HCT116 (cell line): ENCODE measurements around the gene TSC22D3. TPM values are rescaled to one million over a fixed set of nuclear protein-coding genes. Genes with fewer than 3 reads are reported as not detected.

ENCODE experiments used
- ATAC-seq: fragments of 200-7000 bp; cut with Tn5 transposase; 2 replicates; pipeline ENCODE4 v1.9.1; 2020; ENCODE audit warnings: mild to moderate bottlenecking, moderate library complexity
- BruUV-seq: library from RNA; stranded (reverse); fragments of 400-500 nt; replicated peaks from 2 replicates; lab custom pipeline; 2021; lab: Mats Ljungman, UMichigan
- CTCF ChIA-PET: fragments of 300-600 bp; sonication (Branson Sonifier 250); formaldehyde crosslinking; loops from one replicate; lab custom pipeline; 2021; ENCODE audit warnings: antibody characterized with exemption; lab: Charles Lee
- POLR2A ChIA-PET: fragments of 300-600, 350-600 bp; sonication (Branson Sonifier 250); formaldehyde crosslinking; loops from one replicate; lab custom pipeline; 2021; ENCODE audit warnings: antibody characterized with exemption; lab: Charles Lee
- RAD21 ChIA-PET, 2 experiments: fragments of 300-600 bp; sonication (Branson Sonifier 250); formaldehyde crosslinking; loops; one replicate each; lab custom pipeline; 2023; ENCODE audit warnings: low total read pairs in 2 of 2; ENCODE audit not compliant: uncharacterized antibody in 2 of 2, unreplicated experiment in 2 of 2, low non-redundant PET in 1 of 2; lab: Charles Lee
- DNase-seq: peaks from one replicate; pipeline ENCODE4 v3.0.0-alpha.2; 2010; ENCODE audit warnings: low read depth, low spot score
- H2AFZ ChIP-seq: fragments of 200-600 bp; shearing (Covaris generic), sonication (generic); 2 replicates; pipeline ENCODE4 v1.6.1; 2017; ENCODE audit warnings: low read depth, mixed run types, mixed read lengths, antibody characterized with exemption, low read length; ENCODE audit not compliant: poor library complexity, severe bottlenecking
- H3K27ac ChIP-seq: 2 replicates; pipeline ENCODE4 v1.5.1; 2012; ENCODE audit warnings: low read depth, low read length
- H3K27me3 ChIP-seq: fragments of 200-600 bp; sonication (generic); 2 replicates; pipeline ENCODE4 v1.6.1; 2016; ENCODE audit warnings: mixed run types, low read length, mixed read lengths; ENCODE audit not compliant: insufficient read depth
- H3K36me3 ChIP-seq, 2 experiments: fragments of 200-500 bp in 1 of 2; fragments of 200-600 bp in 1 of 2; sonication (Bioruptor generic) in 1 of 2; sonication (generic) in 1 of 2; 2 replicates each; pipeline versions ENCODE4 v1.5.1 to v1.6.1; 2014 to 2016; ENCODE audit warnings: low read length in 2 of 2, inconsistent platforms in 1 of 2, mixed read lengths in 1 of 2, mixed run types in 1 of 2; ENCODE audit not compliant: insufficient read depth in 2 of 2, control insufficient read depth in 1 of 2
- H3K4me1 ChIP-seq, 2 experiments: fragments of 200-600 bp in 1 of 2; sonication (generic) in 1 of 2; 2 replicates each; pipeline versions ENCODE4 v1.5.1 to v1.6.1; 2012 to 2017; ENCODE audit warnings: low read length in 2 of 2, inconsistent platforms in 1 of 2, mild to moderate bottlenecking in 1 of 2, mixed read lengths in 1 of 2, mixed run types in 1 of 2, moderate library complexity in 1 of 2; ENCODE audit not compliant: insufficient read depth in 2 of 2, control insufficient read depth in 1 of 2
- H3K4me2 ChIP-seq: fragments of 200-600 bp; sonication (generic); 2 replicates; pipeline ENCODE4 v1.6.1; 2017; ENCODE audit warnings: mixed run types, low read length, mixed read lengths
- H3K4me3 ChIP-seq, 2 experiments: fragments of 200-600 bp in 1 of 2; sonication (generic) in 1 of 2; replicated peaks in 1 of 2; 2 replicates each; pipeline ENCODE4 v1.5.1; 2011 to 2016; ENCODE audit warnings: low read length in 2 of 2, control low read depth in 1 of 2, low read depth in 1 of 2, mild to moderate bottlenecking in 1 of 2, mixed read lengths in 1 of 2, mixed run types in 1 of 2
- H3K79me2 ChIP-seq: fragments of 200-600 bp; sonication (generic); 2 replicates; pipeline ENCODE4 v1.6.1; 2017; ENCODE audit warnings: mild to moderate bottlenecking, mixed run types, low read length, moderate library complexity, mixed read lengths; ENCODE audit not compliant: insufficient read depth
- H3K9ac ChIP-seq: fragments of 200-600 bp; sonication (generic); 2 replicates; pipeline ENCODE4 v1.6.1; 2016; ENCODE audit warnings: low read length, mixed read lengths
- H3K9me2 ChIP-seq: fragments of 200-600 bp; sonication (generic), shearing (Covaris generic); 2 replicates; pipeline ENCODE4 v1.6.1; 2017; ENCODE audit warnings: mixed run types, mild to moderate bottlenecking, moderate library complexity; ENCODE audit not compliant: insufficient read depth
- H3K9me3 ChIP-seq, 2 experiments: fragments of 200-500 bp in 1 of 2; fragments of 200-600 bp in 1 of 2; sonication (Bioruptor generic) in 1 of 2; sonication (generic) in 1 of 2; 2 replicates each; pipeline ENCODE4 v1.6.1; 2014 to 2017; ENCODE audit warnings: low read length in 2 of 2, mixed read lengths in 2 of 2, inconsistent platforms in 1 of 2, low read depth in 1 of 2, mild to moderate bottlenecking in 1 of 2, mixed run types in 1 of 2, moderate library complexity in 1 of 2; ENCODE audit not compliant: control insufficient read depth in 1 of 2, insufficient read depth in 1 of 2
- H4K20me1 ChIP-seq: fragments of 200-600 bp; sonication (generic), shearing (Covaris generic); 2 replicates; pipeline ENCODE4 v1.6.1; 2017; ENCODE audit warnings: mixed run types, mild to moderate bottlenecking, moderate library complexity; ENCODE audit not compliant: insufficient read depth
- CEBPB ChIP-seq: IDR thresholded peaks from 2 replicates; pipeline ENCODE4 v1.6.1; 2012; ENCODE audit warnings: low read depth
- EGR1 ChIP-seq: IDR thresholded peaks from 2 replicates; pipeline ENCODE4 v1.6.1; 2012; ENCODE audit warnings: low read depth
- EZH2 ChIP-seq: fragments of 200-600 bp; sonication (generic); IDR thresholded peaks from 2 replicates; pipeline ENCODE4 v1.6.1; 2017; ENCODE audit warnings: antibody characterized with exemption, mixed run types
- JUND ChIP-seq: IDR thresholded peaks from 2 replicates; pipeline ENCODE4 v1.6.1; 2012
- SIN3A ChIP-seq: IDR thresholded peaks from 2 replicates; pipeline ENCODE4 v1.6.1; 2012; ENCODE audit warnings: low read depth
- SP1 ChIP-seq: IDR thresholded peaks from 2 replicates; pipeline ENCODE4 v1.6.1; 2012; ENCODE audit warnings: low read depth
- SRF ChIP-seq: IDR thresholded peaks from 2 replicates; pipeline ENCODE4 v1.6.1; 2012; ENCODE audit warnings: low read depth
- TCF7L2 ChIP-seq: IDR thresholded peaks from 2 replicates; pipeline ENCODE4 v1.7.0; 2011; ENCODE audit warnings: borderline replicate concordance, inconsistent platforms; ENCODE audit not compliant: insufficient read depth, insufficient read length; ENCODE audit errors: extremely low read depth
- YY1 ChIP-seq: IDR thresholded peaks from 2 replicates; pipeline ENCODE4 v1.6.1; 2011; ENCODE audit warnings: low read length, low read depth, moderate library complexity, mild to moderate bottlenecking; ENCODE audit not compliant: insufficient replicate concordance; ENCODE audit errors: extremely low read depth
- ZFX ChIP-seq: fragments of 450-650 bp; IDR thresholded peaks from 2 replicates; pipeline ENCODE4 v1.6.1; 2017
- intact Hi-C: fragments of 100-400 bp; cut with micrococcal nuclease; formaldehyde crosslinking; loops from 2 replicates; pipeline ENCODE4 v1.10.0; 2022
- total RNA-seq: library from RNA; stranded (reverse); gene quantifications from one replicate; pipeline ENCODE4 v1.2.1, GENCODE V29; 2021; ENCODE audit not compliant: unreplicated experiment
- TF ChIP-seq, protein P1 (sequence below): IDR thresholded peaks from 2 replicates; pipeline ENCODE4 v1.6.1; 2011; ENCODE audit warnings: mild to moderate bottlenecking, low read length, moderate library complexity; ENCODE audit not compliant: insufficient replicate concordance; ENCODE audit errors: extremely low read depth

Gene TSC22D3
- total RNA-seq, 1 experiment from 2014 or later = 24.6 TPM

DNA sequence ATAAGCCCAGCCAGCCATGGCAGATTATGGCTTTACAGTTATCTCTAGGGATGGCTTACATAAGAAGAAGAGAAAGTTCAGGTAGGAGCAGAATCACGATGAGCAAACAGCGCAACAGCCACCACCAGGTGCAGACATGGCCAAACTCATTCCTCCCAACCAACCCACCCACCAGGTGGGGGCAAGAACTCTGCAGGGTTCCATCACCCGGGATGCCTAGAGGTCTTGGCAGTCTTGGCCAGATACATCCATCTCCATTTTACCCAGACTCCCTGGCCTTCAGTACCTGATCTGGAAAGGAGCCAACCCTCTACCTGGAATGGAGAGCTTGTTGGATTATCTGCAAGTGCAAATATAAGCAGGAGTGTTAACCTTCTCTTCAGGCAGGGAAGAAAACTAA is 7.5 kb downstream of the TSC22D3 start:
- H3K27ac ChIP-seq = no peak overlapping the region
- no peaks in the 10 kb centered on the region for H4K20me1 ChIP-seq
- DNase-seq = no peak
- no peaks in the 10 kb centered on the region for H3K4me1 ChIP-seq
- no peaks in the 10 kb centered on the region for H3K27me3 ChIP-seq
- H3K36me3 ChIP-seq = no peaks in the 10 kb centered on the region
- no peaks in the 10 kb centered on the region for H3K79me2 ChIP-seq
- POLR2A ChIA-PET = no interaction called here
- no peak overlapping the region for H3K4me2 ChIP-seq
- H3K9ac ChIP-seq = no peak overlapping the region
- intact Hi-C loops = no loop called here
- RAD21 ChIA-PET = no interaction called here
- no peak overlapping the region for H3K4me3 ChIP-seq
- CTCF ChIA-PET = no interaction called here
- H3K9me2 ChIP-seq = no peaks in the 10 kb centered on the region
- no peak for TF ChIP-seq SRF
- no peak for TF ChIP-seq SP1
- no peak for TF ChIP-seq SIN3A
- TF ChIP-seq ZFX = no peak
- no peak for TF ChIP-seq CEBPB
- no peak for TF ChIP-seq EZH2
- no peak for TF ChIP-seq TCF7L2
- TF ChIP-seq JUND = no peak
- TF ChIP-seq, protein P1, sequence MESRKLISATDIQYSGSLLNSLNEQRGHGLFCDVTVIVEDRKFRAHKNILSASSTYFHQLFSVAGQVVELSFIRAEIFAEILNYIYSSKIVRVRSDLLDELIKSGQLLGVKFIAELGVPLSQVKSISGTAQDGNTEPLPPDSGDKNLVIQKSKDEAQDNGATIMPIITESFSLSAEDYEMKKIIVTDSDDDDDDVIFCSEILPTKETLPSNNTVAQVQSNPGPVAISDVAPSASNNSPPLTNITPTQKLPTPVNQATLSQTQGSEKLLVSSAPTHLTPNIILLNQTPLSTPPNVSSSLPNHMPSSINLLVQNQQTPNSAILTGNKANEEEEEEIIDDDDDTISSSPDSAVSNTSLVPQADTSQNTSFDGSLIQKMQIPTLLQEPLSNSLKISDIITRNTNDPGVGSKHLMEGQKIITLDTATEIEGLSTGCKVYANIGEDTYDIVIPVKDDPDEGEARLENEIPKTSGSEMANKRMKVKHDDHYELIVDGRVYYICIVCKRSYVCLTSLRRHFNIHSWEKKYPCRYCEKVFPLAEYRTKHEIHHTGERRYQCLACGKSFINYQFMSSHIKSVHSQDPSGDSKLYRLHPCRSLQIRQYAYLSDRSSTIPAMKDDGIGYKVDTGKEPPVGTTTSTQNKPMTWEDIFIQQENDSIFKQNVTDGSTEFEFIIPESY = no peak
- no peak for TF ChIP-seq EGR1
- TF ChIP-seq YY1 = no peak
- H3K9me3 ChIP-seq = no peaks in the 10 kb centered on the region
- no peak overlapping the region for H2AFZ ChIP-seq
- no peak for ATAC-seq
- no TSS peak for BruUV-seq
